Measurements from ENCODE around the gene CDK19. TPM values are rescaled to one million over a fixed set of nuclear protein-coding genes. Genes with fewer than 3 reads are reported as not detected.

Gene CDK19
- total RNA-seq, 2 donors from 2014 or later = 16.8 to 20.8 TPM

DNA sequence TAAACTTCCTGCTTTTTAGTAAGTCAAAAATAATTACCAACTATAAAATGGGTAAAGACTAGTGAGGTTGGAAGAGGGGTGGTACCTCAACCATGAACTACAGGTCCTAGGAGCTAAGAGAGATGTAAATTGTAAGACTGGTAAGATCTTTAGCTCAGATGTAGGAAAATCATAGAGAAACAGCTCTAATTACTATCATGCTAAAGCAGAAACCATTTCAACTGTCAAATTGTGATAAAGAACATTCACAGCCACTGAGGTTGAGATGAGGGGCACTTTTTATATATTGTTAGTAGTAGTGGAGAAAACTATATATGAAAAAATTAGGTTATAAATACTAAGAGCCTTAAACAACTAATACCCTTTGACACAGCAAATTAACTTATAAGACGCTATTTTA, 20.0 kb downstream of the CDK19 start:
- Histone ChIP-seq H3K9ac (ENCODE audit: extremely low read depth, low read length, poor library complexity, severe bottlenecking) (no peak overlapping the region), H3K36me3 (ENCODE audit: control insufficient read depth, insufficient read depth, low read length) (no peaks in the 10 kb centered on the region), H3K4me1 (ENCODE audit: control insufficient read depth, insufficient read depth, low read length) (peaks cover 2% of the 10 kb centered on the region), H3K4me3 (ENCODE audit: low read length) (no peak overlapping the region), H3K27ac (ENCODE audit: low read depth, low read length) (no peak overlapping the region), H3K9me3 (ENCODE audit: control insufficient read depth, low read length) (peaks cover 2% of the 10 kb centered on the region), H3K27me3 (ENCODE audit: control insufficient read depth, insufficient read depth, low read length, poor library complexity, severe bottlenecking) (no peaks in the 10 kb centered on the region)
- H3K4me1 Mint-ChIP-seq = peaks cover 6% of the 10 kb centered on the region
- H3K27ac Mint-ChIP-seq = no peak overlapping the region
- no peak overlapping the region for H3K4me3 Mint-ChIP-seq
- H3K36me3 Mint-ChIP-seq (ENCODE audit: low read depth) = peaks cover 4% of the 10 kb centered on the region
- peaks cover 3% of the 10 kb centered on the region for H3K9me3 Mint-ChIP-seq
- TF ChIP-seq, protein P1, sequence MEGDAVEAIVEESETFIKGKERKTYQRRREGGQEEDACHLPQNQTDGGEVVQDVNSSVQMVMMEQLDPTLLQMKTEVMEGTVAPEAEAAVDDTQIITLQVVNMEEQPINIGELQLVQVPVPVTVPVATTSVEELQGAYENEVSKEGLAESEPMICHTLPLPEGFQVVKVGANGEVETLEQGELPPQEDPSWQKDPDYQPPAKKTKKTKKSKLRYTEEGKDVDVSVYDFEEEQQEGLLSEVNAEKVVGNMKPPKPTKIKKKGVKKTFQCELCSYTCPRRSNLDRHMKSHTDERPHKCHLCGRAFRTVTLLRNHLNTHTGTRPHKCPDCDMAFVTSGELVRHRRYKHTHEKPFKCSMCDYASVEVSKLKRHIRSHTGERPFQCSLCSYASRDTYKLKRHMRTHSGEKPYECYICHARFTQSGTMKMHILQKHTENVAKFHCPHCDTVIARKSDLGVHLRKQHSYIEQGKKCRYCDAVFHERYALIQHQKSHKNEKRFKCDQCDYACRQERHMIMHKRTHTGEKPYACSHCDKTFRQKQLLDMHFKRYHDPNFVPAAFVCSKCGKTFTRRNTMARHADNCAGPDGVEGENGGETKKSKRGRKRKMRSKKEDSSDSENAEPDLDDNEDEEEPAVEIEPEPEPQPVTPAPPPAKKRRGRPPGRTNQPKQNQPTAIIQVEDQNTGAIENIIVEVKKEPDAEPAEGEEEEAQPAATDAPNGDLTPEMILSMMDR (conservative IDR thresholded peaks at IDR 0.05) = no peak
- no peak for DNase-seq
- no CpG with 5 or more reads among the region's 1 CpG for WGBS, 2 experiments (ENCODE audit: insufficient coverage in 1 of 2, insufficient read length in 1 of 2)
- no peaks in the 10 kb centered on the region for H3K27me3 Mint-ChIP-seq (ENCODE audit: insufficient read depth)

DNA sequence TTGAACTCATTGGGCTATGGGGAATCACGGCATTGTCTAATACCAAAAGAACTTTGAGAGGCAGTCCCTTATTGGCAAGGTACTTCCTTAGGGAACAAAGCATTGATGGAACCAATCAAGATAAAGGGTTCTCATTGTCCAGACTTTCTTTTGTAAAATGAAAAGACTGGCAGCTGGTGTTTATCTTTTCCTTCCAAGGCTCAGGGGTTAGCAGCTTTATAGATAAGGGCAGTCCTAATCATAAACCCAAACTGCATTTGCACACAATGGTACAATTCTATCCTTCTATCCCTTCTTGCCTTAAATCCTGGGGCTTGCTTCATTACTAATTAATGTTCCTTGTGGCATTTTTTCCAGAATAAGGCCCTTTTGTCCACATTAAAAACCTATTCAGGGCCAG, 28.6 kb downstream of the CDK19 start:
- Mint-ChIP-seq H3K27me3 (ENCODE audit: insufficient read depth) (no peaks in the 10 kb centered on the region), H3K4me3 (no peak overlapping the region), H3K27ac (no peak overlapping the region), H3K4me1 (peaks cover 7% of the 10 kb centered on the region), H3K36me3 (ENCODE audit: low read depth) (peaks cover 41% of the 10 kb centered on the region), H3K9me3 (peaks cover 43% of the 10 kb centered on the region)
- DNase-seq = no peak
- 89% methylated on average over 1 of the region's 1 CpG; no CpG with 5 or more reads in 1 of the 2 experiments for WGBS, 2 experiments (ENCODE audit: insufficient coverage in 1 of 2, insufficient read length in 1 of 2)
- no peak overlapping the region for H3K27ac ChIP-seq (ENCODE audit: low read depth, low read length)
- TF ChIP-seq, protein P1 (conservative IDR thresholded peaks at IDR 0.05) = no peak
- H3K27me3 ChIP-seq (ENCODE audit: control insufficient read depth, insufficient read depth, low read length, poor library complexity, severe bottlenecking) = no peaks in the 10 kb centered on the region
- no peak overlapping the region for H3K9ac ChIP-seq (ENCODE audit: extremely low read depth, low read length, poor library complexity, severe bottlenecking)
- H3K36me3 ChIP-seq (ENCODE audit: control insufficient read depth, insufficient read depth, low read length) = peaks cover 12% of the 10 kb centered on the region
- H3K9me3 ChIP-seq (ENCODE audit: control insufficient read depth, low read length) = peaks cover 43% of the 10 kb centered on the region
- H3K4me1 ChIP-seq (ENCODE audit: control insufficient read depth, insufficient read depth, low read length) = no peaks in the 10 kb centered on the region
- H3K4me3 ChIP-seq (ENCODE audit: low read length) = peak overlapping the region; percentile 72

DNA sequence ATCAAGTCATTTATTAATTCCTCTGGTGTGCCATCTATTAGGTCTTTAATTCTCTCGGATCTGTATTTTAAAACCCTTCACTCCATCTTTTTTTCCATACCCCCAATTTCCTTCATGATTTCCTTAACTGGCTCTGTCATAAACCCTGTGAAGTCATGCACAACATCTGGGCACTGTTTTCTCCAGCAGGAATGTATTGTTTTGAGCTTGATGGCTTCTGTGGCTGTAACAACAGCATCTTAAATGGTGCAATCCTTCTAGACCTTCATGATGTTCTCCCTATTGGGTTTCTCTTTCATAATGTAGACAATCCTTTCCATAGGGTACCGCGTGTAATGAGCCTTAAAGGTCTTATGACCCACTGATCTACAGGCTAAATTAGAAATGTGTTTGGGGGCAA, 29.0 kb downstream of the CDK19 start:
- 94 to 100% methylated on average over 3 of the region's 3 CpGs for WGBS, 2 experiments (ENCODE audit: insufficient coverage in 1 of 2, insufficient read length in 1 of 2)

More for the DNA sequence above, 29.0 kb downstream of the CDK19 start:
- peaks cover 41% of the 10 kb centered on the region for H3K36me3 Mint-ChIP-seq (ENCODE audit: low read depth)
- peaks cover 43% of the 10 kb centered on the region for H3K9me3 ChIP-seq (ENCODE audit: control insufficient read depth, low read length)
- H3K4me3 Mint-ChIP-seq = no peak overlapping the region
- no peaks in the 10 kb centered on the region for H3K27me3 Mint-ChIP-seq (ENCODE audit: insufficient read depth)
- no peak overlapping the region for H3K27ac ChIP-seq (ENCODE audit: low read depth, low read length)
- peaks cover 43% of the 10 kb centered on the region for H3K9me3 Mint-ChIP-seq
- DNase-seq = no peak
- H3K36me3 ChIP-seq (ENCODE audit: control insufficient read depth, insufficient read depth, low read length) = peaks cover 12% of the 10 kb centered on the region
- H3K9ac ChIP-seq (ENCODE audit: extremely low read depth, low read length, poor library complexity, severe bottlenecking) = no peak overlapping the region
- peaks cover 7% of the 10 kb centered on the region for H3K4me1 Mint-ChIP-seq
- H3K4me3 ChIP-seq (ENCODE audit: low read length) = no peak overlapping the region
- TF ChIP-seq, protein P1 (conservative IDR thresholded peaks at IDR 0.05) = no peak
- H3K27me3 ChIP-seq (ENCODE audit: control insufficient read depth, insufficient read depth, low read length, poor library complexity, severe bottlenecking) = no peaks in the 10 kb centered on the region
- no peak overlapping the region for H3K27ac Mint-ChIP-seq
- no peaks in the 10 kb centered on the region for H3K4me1 ChIP-seq (ENCODE audit: control insufficient read depth, insufficient read depth, low read length)
